ENCODE data around the gene ATP6V0A1.
"Not testable (repeated sequence)": the region's sequence is repeated elsewhere in the genome, so short reads cannot be mapped to it uniquely, and the experiment has no call there.

The ATP6V0A1 gene

GRCh38 chr17:42520540-42520951, 61.9 kb downstream of the ATP6V0A1 start:
- DNase-seq: peak; percentile 37

- DNase-seq: no peak
Observed at GRCh38 chr17:42521036-42521435, 62.4 kb downstream of the ATP6V0A1 start.

- no peak for DNase-seq
Observed at GRCh38 chr17:42521666-42522262, 63.1 kb downstream of the ATP6V0A1 start.

- no peak for DNase-seq
Observed at GRCh38 chr17:42522263-42522790, 63.6 kb downstream of the ATP6V0A1 start.

GRCh38 chr17:42522798-42523278, 64.2 kb downstream of the ATP6V0A1 start:
- no peak for DNase-seq

- no peak for DNase-seq
Observed at GRCh38 chr17:42525221-42525620, 66.5 kb downstream of the ATP6V0A1 start.

GRCh38 chr17:42526031-42526444, 67.4 kb downstream of the ATP6V0A1 start:
- DNase-seq: no peak

GRCh38 chr17:42527932-42528331, 69.3 kb downstream of the ATP6V0A1 start:
- DNase-seq: no peak

- DNase-seq: no peak
Observed at GRCh38 chr17:42529061-42529460, 70.4 kb downstream of the ATP6V0A1 start.

GRCh38 chr17:42530952-42531454, 72.3 kb downstream of the ATP6V0A1 start:
- no peak for DNase-seq

- DNase-seq: peak; percentile 51
Observed at GRCh38 chr17:42531455-42532354, 73.0 kb downstream of the ATP6V0A1 start.

GRCh38 chr17:42535155-42536047, 76.7 kb downstream of the ATP6V0A1 start:
- DNase-seq: no peak

GRCh38 chr17:42536048-42536371, 77.3 kb downstream of the ATP6V0A1 start, which contains the start of gene NAGLU:
TSS of gene NAGLU (plus strand) at chr17:42536241. CDS start at chr17:42536273, 32 bp downstream.
- DNase-seq: peak; percentile 82

GRCh38 chr17:42536372-42537155, 77.9 kb downstream of the ATP6V0A1 start:
- peak; percentile 70 for DNase-seq

- no peak for DNase-seq
Observed at GRCh38 chr17:42537156-42537805, 78.6 kb downstream of the ATP6V0A1 start.

GRCh38 chr17:42537826-42538451, 79.3 kb downstream of the ATP6V0A1 start:
- no peak for DNase-seq

GRCh38 chr17:42538482-42538881, 79.8 kb downstream of the ATP6V0A1 start:
- DNase-seq: no peak

GRCh38 chr17:42540558-42540957, 81.9 kb downstream of the ATP6V0A1 start:
- DNase-seq: not testable (repeated sequence)

- DNase-seq: no peak
Observed at GRCh38 chr17:42541041-42541833, 82.6 kb downstream of the ATP6V0A1 start.
